Measurements from ENCODE around the gene RUNX1.

The RUNX1 gene

GRCh38 chr21:34781526-34781925 is 267.6 kb downstream of the RUNX1 start:
- DNase-seq (ENCODE audit: low read depth) = no peak
- no peak overlapping the region for H3K4me3 ChIP-seq (ENCODE audit: low read depth, low read length)
- in situ Hi-C loops (cut with HindIII; ENCODE audit: low sequenced_read_pairs) = no loop called here
- no peak for TF ChIP-seq CTCF (IDR thresholded peaks at IDR 0.05; ENCODE audit: low read depth, low read length, missing control alignments)

- in situ Hi-C loops (cut with HindIII; ENCODE audit: low sequenced_read_pairs) = no loop called here
- TF ChIP-seq CTCF (IDR thresholded peaks at IDR 0.05; ENCODE audit: low read depth, low read length, missing control alignments) = no peak
Observed at GRCh38 chr21:34779860-34780259, 269.2 kb downstream of the RUNX1 start.

GRCh38 chr21:34775793-34776192 is 273.3 kb downstream of the RUNX1 start:
- peak; percentile 16 for DNase-seq (ENCODE audit: low read depth)
- H3K4me3 ChIP-seq (ENCODE audit: low read depth, low read length) = no peak overlapping the region
- in situ Hi-C loops (cut with HindIII; ENCODE audit: low sequenced_read_pairs) = no loop called here
- TF ChIP-seq CTCF (IDR thresholded peaks at IDR 0.05; ENCODE audit: low read depth, low read length, missing control alignments) = no peak

More at GRCh38 chr21:34779860-34780259, 269.2 kb downstream of the RUNX1 start:
- no peak for DNase-seq (ENCODE audit: low read depth)
- H3K4me3 ChIP-seq (ENCODE audit: low read depth, low read length) = no peak overlapping the region

- H3K4me3 ChIP-seq (ENCODE audit: low read depth, low read length) = no peak overlapping the region
- TF ChIP-seq CTCF (IDR thresholded peaks at IDR 0.05; ENCODE audit: low read depth, low read length, missing control alignments) = no peak
- DNase-seq (ENCODE audit: low read depth) = no peak
- in situ Hi-C loops (cut with HindIII; ENCODE audit: low sequenced_read_pairs) = no loop called here
Observed at GRCh38 chr21:34774750-34775149, 274.4 kb downstream of the RUNX1 start.

GRCh38 chr21:34771512-34772028 is 277.5 kb downstream of the RUNX1 start:
- no peak for DNase-seq (ENCODE audit: low read depth)
- no peak for TF ChIP-seq CTCF (IDR thresholded peaks at IDR 0.05; ENCODE audit: low read depth, low read length, missing control alignments)
- H3K4me3 ChIP-seq (ENCODE audit: low read depth, low read length) = no peak overlapping the region
- in situ Hi-C loops (cut with HindIII; ENCODE audit: low sequenced_read_pairs) = no loop called here

- peak; percentile 48 for DNase-seq (ENCODE audit: low read depth)
- no peak overlapping the region for H3K4me3 ChIP-seq (ENCODE audit: low read depth, low read length)
- no peak for TF ChIP-seq CTCF (IDR thresholded peaks at IDR 0.05; ENCODE audit: low read depth, low read length, missing control alignments)
- in situ Hi-C loops (cut with HindIII; ENCODE audit: low sequenced_read_pairs) = no loop called here
Observed at GRCh38 chr21:34770576-34770975, 278.5 kb downstream of the RUNX1 start.

GRCh38 chr21:34768326-34768725 is 280.8 kb downstream of the RUNX1 start:
- in situ Hi-C loops (cut with HindIII; ENCODE audit: low sequenced_read_pairs) = no loop called here
- no peak for TF ChIP-seq CTCF (IDR thresholded peaks at IDR 0.05; ENCODE audit: low read depth, low read length, missing control alignments)
- no peak overlapping the region for H3K4me3 ChIP-seq (ENCODE audit: low read depth, low read length)

More at GRCh38 chr21:34768326-34768725, 280.8 kb downstream of the RUNX1 start:
- DNase-seq (ENCODE audit: low read depth) = no peak
